ENCODE results near the gene RPL22. TPM values are rescaled to one million over a fixed set of nuclear protein-coding genes. Genes with fewer than 3 reads are reported as not detected.
A peak's percentile ranks its signal among the peaks of the same experiment; 100 is the strongest.

The RPL22 gene
- total RNA-seq, 1 experiment from 2014 or later: 456 TPM

GRCh38 chr1:6235296-6235677 is 35.9 kb upstream of the RPL22 start:
- intact Hi-C loops (cut with micrococcal nuclease): loop anchor here (1.0 kb wide), 1 partner anchor 30 kb away; no protein-coding TSS in a partner anchor
- H3K27me3 ChIP-seq (ENCODE audit: insufficient read depth, low read length): no peaks in the 10 kb centered on the region
- H3K9me2 ChIP-seq (ENCODE audit: insufficient read depth): no peaks in the 10 kb centered on the region
- DNase-seq (ENCODE audit: low read depth, low spot score) (no peak), ATAC-seq (peak; percentile 28)
- H3K9me3 ChIP-seq (ENCODE audit: control insufficient read depth in 1 of 2, insufficient read depth in 1 of 2, low read depth in 1 of 2, low read length in 2 of 2): no peaks in the 10 kb centered on the region
- H3K4me1 ChIP-seq (ENCODE audit: control insufficient read depth in 1 of 2, insufficient read depth in 2 of 2, low read length in 2 of 2): peaks cover 13 to 41% of the 10 kb centered on the region in 2 experiments
- ChIA-PET RAD21 (ENCODE audit: low non-redundant PET in 1 of 2, low total read pairs in 2 of 2, uncharacterized antibody in 2 of 2, unreplicated experiment in 2 of 2) (no interaction called here), CTCF (interaction anchor here (2.1 to 3.8 kb wide), 3 partner anchors 11 to 188 kb away, joined by 9 to 34 read pairs (median 12); no protein-coding TSS in a partner anchor), POLR2A (interaction anchor here (1.4 kb wide), 1 partner anchor 29 kb away, joined by 5 read pairs; the partner anchor contains the start of gene RNF207)
- no peaks in the 10 kb centered on the region; the same call in 1 of the 2 replicates for H4K20me1 ChIP-seq (ENCODE audit: insufficient read depth)
- no peak overlapping the region for H2AFZ ChIP-seq (ENCODE audit: low read depth, low read length, poor library complexity, severe bottlenecking)
- H3K9ac ChIP-seq (ENCODE audit: low read length): peak overlapping the region; percentile 91
- H3K4me3 ChIP-seq (replicated peaks in 1 of 2; ENCODE audit: low read depth in 1 of 2, low read length in 2 of 2): peak overlapping the region; percentile 86 to 87
- BruUV-seq (replicated peaks): no TSS peak
- no peak for TF ChIP-seq ATF3 (IDR thresholded peaks at IDR 0.05)
- TF ChIP-seq ELF1 (IDR thresholded peaks at IDR 0.05; ENCODE audit: borderline replicate concordance, low read depth): no peak
- TF ChIP-seq SRF (IDR thresholded peaks at IDR 0.05; ENCODE audit: low read depth): no peak
- no peak for TF ChIP-seq ZBTB33 (IDR thresholded peaks at IDR 0.05; ENCODE audit: extremely low read depth, insufficient replicate concordance, low read length)
- TF ChIP-seq CTCF (IDR thresholded peaks at IDR 0.05 in 2 of 3, conservative IDR thresholded peaks at IDR 0.05 in 1 of 3; ENCODE audit: borderline replicate concordance in 1 of 3, insufficient read depth in 1 of 3, low read depth in 2 of 3, low read length in 2 of 3): no peak
- TF ChIP-seq RAD21 (IDR thresholded peaks at IDR 0.05; ENCODE audit: low read depth): no peak
- TF ChIP-seq YY1 (IDR thresholded peaks at IDR 0.05; ENCODE audit: extremely low read depth, insufficient replicate concordance, low read depth, low read length): no peak
- no peak for TF ChIP-seq SP1 (IDR thresholded peaks at IDR 0.05; ENCODE audit: low read depth)
- TF ChIP-seq CBX3 (IDR thresholded peaks at IDR 0.05; ENCODE audit: low read depth): no peak
- no peak for TF ChIP-seq POLR2A (IDR thresholded peaks at IDR 0.05; ENCODE audit: borderline replicate concordance, extremely low read depth, insufficient read depth, insufficient read length)
- no peak for TF ChIP-seq ZFX (IDR thresholded peaks at IDR 0.05)
- TF ChIP-seq MAX (IDR thresholded peaks at IDR 0.05): no peak
- H3K36me3 ChIP-seq (ENCODE audit: control insufficient read depth in 1 of 2, insufficient read depth in 2 of 2, low read length in 2 of 2): peaks cover 15 to 26% of the 10 kb centered on the region in 2 experiments; a peak in 3 of 4 replicates
- peaks cover 47% of the 10 kb centered on the region for H3K79me2 ChIP-seq (ENCODE audit: insufficient read depth, low read length)
- peak overlapping the region; percentile 67 for H3K27ac ChIP-seq (ENCODE audit: low read depth, low read length)
- H3K4me2 ChIP-seq (ENCODE audit: low read length): peak overlapping the region; percentile 91
